DOHH2 (cell line): Measurements from ENCODE around the gene RNF44.

ENCODE experiments used
- CTCF ChIP-seq: fragments of 200-600 bp; sonication (generic); IDR thresholded peaks from one replicate; pipeline ENCODE4 v1.5.1; 2014; ENCODE audit warnings: antibody characterized with exemption, mild to moderate bottlenecking, low read depth, low read length; ENCODE audit not compliant: poor library complexity, severe bottlenecking
- EZH2phosphoT487 ChIP-seq: fragments of 200-600 bp; sonication (generic); IDR thresholded peaks from 2 replicates; pipeline ENCODE4 v1.6.1; 2017; ENCODE audit warnings: borderline replicate concordance, mild to moderate bottlenecking, antibody characterized with exemption, low read length, moderate library complexity, mixed read lengths

GRCh38 chr5:176550275-176550831 is 13.2 kb upstream of the RNF44 start:
- TF ChIP-seq CTCF = no peak
- TF ChIP-seq EZH2phosphoT487 = no peak
